ENCODE results near the gene MLLT6. TPM values are rescaled to one million over a fixed set of nuclear protein-coding genes. Genes with fewer than 3 reads are reported as not detected.

The MLLT6 gene
- total and polyA plus RNA-seq, 2 of the 13 experiments (the other 11 are each of a cell fraction or from before 2014, with no cell fraction given), result 50.7 to 69.5 TPM

GRCh38 chr17:38693700-38694329, 11.3 kb upstream of the MLLT6 start:
- FAIRE-seq, result no peak
- Histone ChIP-seq H3K4me2 (ENCODE audit: low read depth, low read length) (peak overlapping the region; percentile 85), H3K9ac (ENCODE audit: insufficient read depth, low read depth, low read length) (peak overlapping the region; percentile 43), H4K20me1 (ENCODE audit: insufficient read depth, low read length) (no peaks in the 10 kb centered on the region), H3K27ac (ENCODE audit: extremely low read length, insufficient read depth, low read length) (no peak overlapping the region), H3K79me2 (ENCODE audit: insufficient read depth, low read length) (no peaks in the 10 kb centered on the region), H3K36me3 (replicated peaks in 1 of 2; ENCODE audit: control insufficient read depth in 1 of 2, insufficient read depth in 2 of 2, low read length in 2 of 2) (no peaks in the 10 kb centered on the region), H3K4me3 (replicated peaks in 1 of 3; ENCODE audit: insufficient read depth in 1 of 3, low read depth in 2 of 3, low read length in 3 of 3) (peak overlapping the region; percentile 2 to 55 (median 31); a peak in 5 of 6 replicates), H3K27me3 (ENCODE audit: control insufficient read depth in 1 of 2, insufficient read depth in 2 of 2, low read length in 2 of 2) (no peaks in the 10 kb centered on the region; a peak in 2 of 5 replicates), H2AFZ (ENCODE audit: low read length) (peak overlapping the region; percentile 67), H3K4me1 (ENCODE audit: insufficient read depth, low read length) (peaks cover 76% of the 10 kb centered on the region), H3K9me3 (ENCODE audit: low read length) (no peaks in the 10 kb centered on the region)
- peak; percentile 48 for DNase-seq (ENCODE audit: low spot score)
- WGBS (ENCODE audit: low lambda C conversion rate), result 19% methylated on average over 11 of the region's 12 CpGs
- in situ Hi-C loops (cut with HindIII; ENCODE audit: extremely low pct_ligation_motif_present, low pct_unique_long_range_greater_than_20kb) (no loop called here), intact Hi-C loops (cut with micrococcal nuclease; ENCODE audit: unreplicated experiment) (no loop called here)
- peak; percentile 73 for ATAC-seq
- ChIA-PET POLR2A (interaction anchor here (1.3 to 7.3 kb wide), 2 partner anchors 10 to 37 kb away, joined by 3 to 106 read pairs; partner anchors contain the start of gene MLLT6), CTCF (ENCODE audit: low intra/inter-chr PET ratio, low total read pairs) (no interaction called here)
- BruUV-seq (replicated peaks), result no TSS peak
- peak; percentile 20; the same call in 1 of the 2 replicates for TF ChIP-seq ZBTB20 (CRISPR knock-in tag; IDR thresholded peaks at IDR 0.05; ENCODE audit: borderline replicate concordance, low read depth)
- TF ChIP-seq BORCS8-MEF2B (CRISPR knock-in tag; IDR thresholded peaks at IDR 0.05), result 0 out of 2 replicates have a peak, but pooled peaks have one; percentile 47
- peak; percentile 17 for TF ChIP-seq NR2F6 (IDR thresholded peaks at IDR 0.05)
- TF ChIP-seq NR2F6 (CRISPR knock-in tag; IDR thresholded peaks at IDR 0.05), result peak; percentile 11; the same call in 1 of the 2 replicates
- TF ChIP-seq HNRNPLL (IDR thresholded peaks at IDR 0.05; ENCODE audit: low read depth, low read length, poor library complexity, severe bottlenecking), result peak; percentile 51
- TF ChIP-seq NCOR1 (IDR thresholded peaks at IDR 0.05; ENCODE audit: borderline replicate concordance, low read length), result no peak
- TF ChIP-seq POLR2A (IDR thresholded peaks at IDR 0.05; ENCODE audit: insufficient read depth in 1 of 2, low read depth in 2 of 2, low read length in 2 of 2), result peak in 1 of 2 experiments; percentile 39; a peak in 1 of 4 replicates
- TF ChIP-seq, protein P1, sequence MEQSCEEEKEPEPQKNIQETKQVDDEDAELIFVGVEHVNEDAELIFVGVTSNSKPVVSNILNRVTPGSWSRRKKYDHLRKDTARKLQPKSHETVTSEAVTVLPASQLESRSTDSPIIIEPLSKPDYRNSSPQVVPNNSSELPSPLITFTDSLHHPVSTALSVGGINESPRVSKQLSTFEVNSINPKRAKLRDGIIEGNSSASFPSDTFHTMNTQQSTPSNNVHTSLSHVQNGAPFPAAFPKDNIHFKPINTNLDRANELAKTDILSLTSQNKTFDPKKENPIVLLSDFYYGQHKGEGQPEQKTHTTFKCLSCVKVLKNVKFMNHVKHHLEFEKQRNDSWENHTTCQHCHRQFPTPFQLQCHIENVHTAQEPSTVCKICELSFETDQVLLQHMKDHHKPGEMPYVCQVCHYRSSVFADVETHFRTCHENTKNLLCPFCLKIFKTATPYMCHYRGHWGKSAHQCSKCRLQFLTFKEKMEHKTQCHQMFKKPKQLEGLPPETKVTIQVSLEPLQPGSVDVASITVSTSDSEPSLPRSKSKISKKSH (CRISPR knock-in tag; IDR thresholded peaks at IDR 0.05; ENCODE audit: borderline replicate concordance), result peak; percentile 59; the same call in 1 of the 2 replicates
- TF ChIP-seq IRX3 (CRISPR knock-in tag; IDR thresholded peaks at IDR 0.05; ENCODE audit: borderline replicate concordance, low read depth), result no peak
- no peak for TF ChIP-seq ZNF607 (CRISPR knock-in tag; IDR thresholded peaks at IDR 0.05; ENCODE audit: borderline replicate concordance)
- TF ChIP-seq SALL1 (CRISPR knock-in tag; IDR thresholded peaks at IDR 0.05), result peak; percentile 60; the same call in 1 of the 2 replicates
- TF ChIP-seq, protein P2, sequence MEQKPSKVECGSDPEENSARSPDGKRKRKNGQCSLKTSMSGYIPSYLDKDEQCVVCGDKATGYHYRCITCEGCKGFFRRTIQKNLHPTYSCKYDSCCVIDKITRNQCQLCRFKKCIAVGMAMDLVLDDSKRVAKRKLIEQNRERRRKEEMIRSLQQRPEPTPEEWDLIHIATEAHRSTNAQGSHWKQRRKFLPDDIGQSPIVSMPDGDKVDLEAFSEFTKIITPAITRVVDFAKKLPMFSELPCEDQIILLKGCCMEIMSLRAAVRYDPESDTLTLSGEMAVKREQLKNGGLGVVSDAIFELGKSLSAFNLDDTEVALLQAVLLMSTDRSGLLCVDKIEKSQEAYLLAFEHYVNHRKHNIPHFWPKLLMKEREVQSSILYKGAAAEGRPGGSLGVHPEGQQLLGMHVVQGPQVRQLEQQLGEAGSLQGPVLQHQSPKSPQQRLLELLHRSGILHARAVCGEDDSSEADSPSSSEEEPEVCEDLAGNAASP (CRISPR knock-in tag; IDR thresholded peaks at IDR 0.05; ENCODE audit: borderline replicate concordance), result peak; percentile 53; the same call in 1 of the 2 replicates
- TF ChIP-seq ZNF343 (CRISPR knock-in tag; IDR thresholded peaks at IDR 0.05), result peak; percentile 52; the same call in 1 of the 2 replicates
- 0 out of 2 replicates have a peak, but pooled peaks have one; percentile 14 for TF ChIP-seq ZSCAN29 (CRISPR knock-in tag; conservative IDR thresholded peaks at IDR 0.05)
- TF ChIP-seq ETV5 (CRISPR knock-in tag; IDR thresholded peaks at IDR 0.05; ENCODE audit: borderline replicate concordance), result peak; percentile 40
- peak; percentile 35; the same call in 1 of the 2 replicates for TF ChIP-seq HES4 (CRISPR knock-in tag; IDR thresholded peaks at IDR 0.05; ENCODE audit: borderline replicate concordance)
- 0 out of 2 replicates have a peak, but pooled peaks have one; percentile 23 for TF ChIP-seq ZNF792 (CRISPR knock-in tag; IDR thresholded peaks at IDR 0.05)
- TF ChIP-seq, protein P3, sequence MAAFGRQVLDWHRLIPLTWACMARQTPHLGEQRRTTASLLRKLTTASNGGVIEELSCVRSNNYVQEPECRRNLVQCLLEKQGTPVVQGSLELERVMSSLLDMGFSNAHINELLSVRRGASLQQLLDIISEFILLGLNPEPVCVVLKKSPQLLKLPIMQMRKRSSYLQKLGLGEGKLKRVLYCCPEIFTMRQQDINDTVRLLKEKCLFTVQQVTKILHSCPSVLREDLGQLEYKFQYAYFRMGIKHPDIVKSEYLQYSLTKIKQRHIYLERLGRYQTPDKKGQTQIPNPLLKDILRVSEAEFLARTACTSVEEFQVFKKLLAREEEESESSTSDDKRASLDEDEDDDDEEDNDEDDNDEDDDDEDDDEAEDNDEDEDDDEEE (CRISPR knock-in tag; IDR thresholded peaks at IDR 0.05), result no peak
- peak; percentile 54; the same call in 1 of the 2 replicates for TF ChIP-seq FOXC1 (CRISPR knock-in tag; IDR thresholded peaks at IDR 0.05; ENCODE audit: borderline replicate concordance)

All from HepG2 (cell line).